Uterine smooth muscle cell (primary cell): ENCODE results near the gene WDR83. TPM values are rescaled to one million over a fixed set of nuclear protein-coding genes. Genes with fewer than 3 reads are reported as not detected.

Source experiments
- total RNA-seq: library from RNA; depleted of rRNA; stranded (reverse); fragments of >200 nt; gene quantifications from 2 replicates; pipeline ENCODE4 v1.2.3, GENCODE V29; 2014

WDR83 gene, protein sequence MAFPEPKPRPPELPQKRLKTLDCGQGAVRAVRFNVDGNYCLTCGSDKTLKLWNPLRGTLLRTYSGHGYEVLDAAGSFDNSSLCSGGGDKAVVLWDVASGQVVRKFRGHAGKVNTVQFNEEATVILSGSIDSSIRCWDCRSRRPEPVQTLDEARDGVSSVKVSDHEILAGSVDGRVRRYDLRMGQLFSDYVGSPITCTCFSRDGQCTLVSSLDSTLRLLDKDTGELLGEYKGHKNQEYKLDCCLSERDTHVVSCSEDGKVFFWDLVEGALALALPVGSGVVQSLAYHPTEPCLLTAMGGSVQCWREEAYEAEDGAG
- 6.3 and 10.4 TPM in 2 replicates for total RNA-seq

GRCh38 chr19:12666265-12667048 lies at the start of gene WDR83, which contains the start of gene MAN2B1:
Gene WDR83 (plus strand): TSS chr19:12666807. CDS start chr19:12669791, 2,984 bp downstream.
Gene MAN2B1 (minus strand): TSS chr19:12666742. CDS start chr19:12666701, 41 bp downstream.

DNA sequence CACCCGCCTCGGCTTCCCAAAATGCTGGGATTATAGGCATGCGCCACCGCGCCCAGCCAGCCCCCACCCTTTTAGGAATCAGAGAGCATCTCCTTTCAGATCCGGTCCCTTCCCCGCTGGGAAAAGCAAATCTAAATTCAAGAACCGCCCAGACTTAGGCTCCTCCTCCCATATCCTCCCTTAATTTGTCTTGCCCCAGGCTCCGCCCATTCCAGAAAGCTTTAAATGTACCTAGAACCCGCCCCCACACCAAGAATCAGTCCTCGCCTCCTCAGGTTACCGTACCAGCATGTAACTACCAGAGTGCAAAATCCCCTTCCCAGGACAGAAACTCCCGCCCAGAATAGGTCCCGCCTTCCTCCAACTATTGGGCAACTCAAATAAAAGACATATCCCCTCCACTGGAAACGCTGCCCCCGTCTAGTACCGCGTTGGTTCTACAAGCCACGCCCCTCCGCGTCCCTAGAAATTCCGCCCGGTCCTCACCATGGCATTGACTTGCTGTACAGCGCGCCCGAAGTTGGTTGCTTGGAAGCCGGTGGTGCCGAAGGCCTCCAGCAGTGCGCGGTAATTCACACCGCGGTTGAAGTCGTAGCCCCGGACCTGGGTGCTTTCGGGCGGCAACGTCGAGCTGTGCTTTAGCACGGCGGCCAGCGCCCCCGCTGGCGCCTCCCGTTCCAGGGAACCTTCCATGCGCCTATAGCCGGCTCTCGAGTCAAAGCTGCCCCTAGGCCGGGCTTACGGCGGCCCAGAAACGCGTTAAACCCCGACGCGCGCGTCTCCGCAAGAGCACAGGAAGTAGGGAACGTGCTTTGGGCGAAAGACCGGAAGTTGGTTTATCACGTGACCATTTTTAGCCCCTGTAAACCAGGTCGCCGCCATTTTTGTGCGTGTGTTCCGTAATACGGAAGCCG lies 14.7 kb downstream of the WDR83 start, which contains the start of gene DHPS:
TSS of gene DHPS (minus strand) at position 807 of the 914 bp plus-strand sequence. CDS start at position 693, 114 bp downstream.

DNA sequence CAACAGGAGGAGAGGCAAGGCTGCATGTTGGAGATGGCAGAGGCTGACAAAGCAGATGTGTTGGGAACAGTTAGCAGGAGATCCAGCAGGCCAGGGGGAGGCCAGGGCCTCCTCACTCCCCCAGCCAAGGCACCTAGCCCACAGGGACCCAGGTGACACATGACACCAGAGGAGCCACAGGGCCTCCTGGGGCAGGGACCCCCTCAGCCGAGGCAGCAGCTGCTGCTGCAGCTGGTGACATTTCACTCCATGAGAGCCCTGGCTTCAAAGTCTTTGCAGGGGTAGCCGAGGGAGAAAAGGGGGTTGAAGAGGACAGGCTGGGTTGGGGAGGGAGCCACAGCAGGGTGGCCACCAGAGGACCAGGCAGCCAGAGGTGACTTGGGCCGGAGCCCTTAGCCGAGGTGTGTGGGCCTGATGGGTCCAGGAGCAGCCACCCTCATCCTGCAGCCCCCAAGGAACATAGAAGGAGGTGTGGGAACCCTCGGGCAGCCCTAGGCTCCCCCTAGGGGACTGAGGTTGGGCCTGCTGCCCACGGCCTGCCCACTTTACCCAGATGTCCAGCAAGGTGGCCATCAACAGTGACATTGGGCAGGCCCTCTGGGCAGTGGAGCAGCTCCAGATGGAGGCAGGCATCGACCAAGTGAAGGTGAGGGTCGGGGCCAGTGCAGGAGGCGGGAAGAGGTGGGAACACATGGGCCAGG lies 21.0 kb downstream of the WDR83 start, which contains the start of gene GNG14:
TSS of gene GNG14 (plus strand) at position 503 of the 701 bp plus-strand sequence. CDS start at position 554, 51 bp downstream.

GRCh38 chr19:12696366-12697335 lies 30.0 kb downstream of the WDR83 start, which contains the start of gene FBXW9:
Gene FBXW9 (minus strand): TSS chr19:12696631. CDS start chr19:12696581, 50 bp downstream.

DNA sequence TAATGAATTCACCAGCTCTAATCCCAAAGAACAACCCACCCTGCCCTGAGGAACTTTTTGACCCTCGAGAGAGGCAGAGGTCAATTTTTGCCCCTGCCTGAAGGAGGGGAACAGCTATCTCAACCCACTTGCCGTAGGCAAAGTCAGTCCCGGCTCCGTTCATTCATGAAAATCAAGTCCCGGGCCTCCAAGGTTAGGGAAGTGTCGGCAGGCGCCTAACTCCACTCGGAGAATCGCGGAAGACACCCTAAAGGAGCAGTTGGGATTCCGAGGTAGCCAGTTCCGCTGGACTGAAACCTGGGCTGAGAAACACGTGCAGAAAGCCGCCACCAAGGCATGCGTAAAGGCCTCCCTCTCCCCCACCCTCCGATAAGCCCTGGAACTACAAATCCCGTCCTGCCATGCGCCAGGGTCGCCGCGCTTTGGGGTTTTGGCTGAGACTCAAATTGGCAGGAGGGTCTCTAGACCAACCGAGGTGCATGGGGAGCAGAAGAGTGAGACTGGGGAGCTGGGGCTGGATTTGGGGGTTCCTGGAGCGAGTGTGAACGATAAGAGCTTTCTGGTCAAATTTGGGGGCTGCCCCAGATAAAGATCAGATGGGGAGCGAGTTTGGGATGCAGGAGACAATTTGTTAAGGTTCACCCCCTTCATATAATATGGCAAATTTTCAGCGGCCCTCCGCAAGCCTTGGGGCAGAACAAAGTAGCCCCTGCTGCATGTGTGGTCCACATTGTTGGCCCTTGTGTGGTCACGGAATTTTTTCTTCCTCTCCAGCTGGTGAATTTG lies 57.2 kb downstream of the WDR83 start, which contains the start of gene TNPO2:
TSS of gene TNPO2 (minus strand) at position 292 of the 786 bp plus-strand sequence. CDS start 2,955 bp downstream, outside the sequence.

Other genes with a start within 250 kb of the WDR83 start
- 2.4 and 3.7 TPM in 2 replicates for gene ZNF443, start 225.8 kb upstream of the WDR83 start, total RNA-seq
- gene ZNF709, start 182.0 kb upstream of the WDR83 start, total RNA-seq: 2.7 and 4.7 TPM in 2 replicates
- 8.9 and 9.9 TPM in 2 replicates for gene ZNF564, start 115.3 kb upstream of the WDR83 start, total RNA-seq
- gene ZNF490, start 56.0 kb upstream of the WDR83 start, total RNA-seq: 10.9 and 11.0 TPM in 2 replicates
- gene ZNF791, start 55.9 kb upstream of the WDR83 start, total RNA-seq: 17.2 and 17.5 TPM in 2 replicates
- gene MAN2B1, start 65 bp upstream of the WDR83 start, total RNA-seq: 21.6 and 32.9 TPM in 2 replicates
- 65.7 and 70.2 TPM in 2 replicates for gene DHPS, start 15.1 kb downstream of the WDR83 start, total RNA-seq
- not detected in 2 replicates for gene GNG14, start 21.2 kb downstream of the WDR83 start, total RNA-seq
- gene FBXW9, start 29.8 kb downstream of the WDR83 start, total RNA-seq: 7.2 and 7.6 TPM in 2 replicates
- gene TNPO2, start 57.1 kb downstream of the WDR83 start, total RNA-seq: 42.2 and 47.4 TPM in 2 replicates
- 93.1 and 115 TPM in 2 replicates for gene TRIR, start 67.9 kb downstream of the WDR83 start, total RNA-seq
- 116 and 130 TPM in 2 replicates for gene GET3, start 70.7 kb downstream of the WDR83 start, total RNA-seq
- 0.25 TPM in 1 of 2 replicates, not detected in the other for gene BEST2, start 85.0 kb downstream of the WDR83 start, total RNA-seq
- gene HOOK2, start 108.7 kb downstream of the WDR83 start, total RNA-seq: 12.8 and 24.1 TPM in 2 replicates
- 41.7 and 53.9 TPM in 2 replicates for gene JUNB, start 124.7 kb downstream of the WDR83 start, total RNA-seq
- 190 and 232 TPM in 2 replicates for gene PRDX2, start 135.0 kb downstream of the WDR83 start, total RNA-seq
- gene THSD8, start 135.3 kb downstream of the WDR83 start, total RNA-seq: 0.22 TPM in 1 of 2 replicates, not detected in the other
- gene RNASEH2A, start 139.8 kb downstream of the WDR83 start, total RNA-seq: 32.0 and 79.4 TPM in 2 replicates
- not detected in 2 replicates for gene RTBDN, start 167.8 kb downstream of the WDR83 start, total RNA-seq
- gene MAST1, start 171.7 kb downstream of the WDR83 start, total RNA-seq: 0.87 TPM in 1 of 2 replicates, not detected in the other
- 13.5 and 35.4 TPM in 2 replicates for gene DNASE2, start 214.6 kb downstream of the WDR83 start, total RNA-seq
- gene KLF1, start 220.4 kb downstream of the WDR83 start, total RNA-seq: not detected in 2 replicates
- 25.2 and 35.5 TPM in 2 replicates for gene GCDH, start 224.4 kb downstream of the WDR83 start, total RNA-seq